Measurements from ENCODE around the gene TCFL5. TPM values are rescaled to one million over a fixed set of nuclear protein-coding genes. Genes with fewer than 3 reads are reported as not detected.

The TCFL5 gene
- total RNA-seq, 1 donor from 2014 or later = 11.0 TPM

DNA sequence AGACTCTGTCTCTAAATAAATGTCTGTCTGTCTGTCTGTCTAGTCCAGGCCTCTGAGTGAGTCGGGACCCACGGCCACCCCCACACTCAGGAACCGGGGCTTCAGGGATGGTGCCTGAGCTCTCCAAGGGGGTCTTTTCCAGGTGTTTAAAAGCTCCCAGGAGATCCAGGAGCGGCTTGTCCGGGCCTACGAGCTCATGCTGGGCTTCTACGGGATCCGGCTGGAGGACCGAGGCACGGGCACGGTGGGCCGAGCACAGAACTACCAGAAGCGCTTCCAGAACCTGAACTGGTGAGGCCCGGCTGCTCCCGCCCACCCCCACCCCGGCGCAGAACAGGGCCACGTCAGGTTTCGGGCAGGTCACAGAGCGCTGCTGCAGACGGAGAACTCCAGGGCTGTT, 50.3 kb downstream of the TCFL5 start:
- Histone ChIP-seq H3K4me3 (ENCODE audit: insufficient read depth, low read depth, low read length) (no peak overlapping the region), H3K36me3 (ENCODE audit: insufficient read depth, low read length) (peaks cover 7% of the 10 kb centered on the region), H3K79me2 (ENCODE audit: insufficient read depth, low read length) (peaks cover 19% of the 10 kb centered on the region), H3K9ac (ENCODE audit: low read length) (no peak overlapping the region), H3K4me1 (ENCODE audit: insufficient read depth, low read length) (peaks cover 14% of the 10 kb centered on the region), H4K20me1 (ENCODE audit: insufficient read depth, low read length) (peaks cover 50% of the 10 kb centered on the region), H3K27ac (ENCODE audit: low read depth, low read length) (no peak overlapping the region), H3K27me3 (ENCODE audit: insufficient read depth, low read length) (peaks cover 7% of the 10 kb centered on the region), H3K4me2 (ENCODE audit: low read length) (no peak overlapping the region), H2AFZ (ENCODE audit: low read depth, low read length) (no peak overlapping the region), H3K9me3 (ENCODE audit: insufficient read depth, low read depth, low read length) (no peaks in the 10 kb centered on the region)
- Mint-ChIP-seq H3K27ac (ENCODE audit: unreplicated experiment) (no peak overlapping the region), H3K9me3 (ENCODE audit: unreplicated experiment) (no peaks in the 10 kb centered on the region), H3K4me1 (ENCODE audit: low read depth, unreplicated experiment) (peaks cover 19% of the 10 kb centered on the region), H3K4me3 (ENCODE audit: unreplicated experiment) (no peak overlapping the region), H3K36me3 (ENCODE audit: low read depth, unreplicated experiment) (peaks cover 7% of the 10 kb centered on the region), H3K27me3 (ENCODE audit: low read depth, unreplicated experiment) (no peaks in the 10 kb centered on the region)
- TF ChIP-seq EZH2 (IDR thresholded peaks at IDR 0.05; ENCODE audit: insufficient read depth, low read length) = no peak
- TF ChIP-seq, protein P1, sequence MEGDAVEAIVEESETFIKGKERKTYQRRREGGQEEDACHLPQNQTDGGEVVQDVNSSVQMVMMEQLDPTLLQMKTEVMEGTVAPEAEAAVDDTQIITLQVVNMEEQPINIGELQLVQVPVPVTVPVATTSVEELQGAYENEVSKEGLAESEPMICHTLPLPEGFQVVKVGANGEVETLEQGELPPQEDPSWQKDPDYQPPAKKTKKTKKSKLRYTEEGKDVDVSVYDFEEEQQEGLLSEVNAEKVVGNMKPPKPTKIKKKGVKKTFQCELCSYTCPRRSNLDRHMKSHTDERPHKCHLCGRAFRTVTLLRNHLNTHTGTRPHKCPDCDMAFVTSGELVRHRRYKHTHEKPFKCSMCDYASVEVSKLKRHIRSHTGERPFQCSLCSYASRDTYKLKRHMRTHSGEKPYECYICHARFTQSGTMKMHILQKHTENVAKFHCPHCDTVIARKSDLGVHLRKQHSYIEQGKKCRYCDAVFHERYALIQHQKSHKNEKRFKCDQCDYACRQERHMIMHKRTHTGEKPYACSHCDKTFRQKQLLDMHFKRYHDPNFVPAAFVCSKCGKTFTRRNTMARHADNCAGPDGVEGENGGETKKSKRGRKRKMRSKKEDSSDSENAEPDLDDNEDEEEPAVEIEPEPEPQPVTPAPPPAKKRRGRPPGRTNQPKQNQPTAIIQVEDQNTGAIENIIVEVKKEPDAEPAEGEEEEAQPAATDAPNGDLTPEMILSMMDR (IDR thresholded peaks at IDR 0.05; ENCODE audit: insufficient read depth, low read depth, low read length) = no peak
- FAIRE-seq (no peak), DNase-seq (ENCODE audit: low read depth) (no peak)

DNA sequence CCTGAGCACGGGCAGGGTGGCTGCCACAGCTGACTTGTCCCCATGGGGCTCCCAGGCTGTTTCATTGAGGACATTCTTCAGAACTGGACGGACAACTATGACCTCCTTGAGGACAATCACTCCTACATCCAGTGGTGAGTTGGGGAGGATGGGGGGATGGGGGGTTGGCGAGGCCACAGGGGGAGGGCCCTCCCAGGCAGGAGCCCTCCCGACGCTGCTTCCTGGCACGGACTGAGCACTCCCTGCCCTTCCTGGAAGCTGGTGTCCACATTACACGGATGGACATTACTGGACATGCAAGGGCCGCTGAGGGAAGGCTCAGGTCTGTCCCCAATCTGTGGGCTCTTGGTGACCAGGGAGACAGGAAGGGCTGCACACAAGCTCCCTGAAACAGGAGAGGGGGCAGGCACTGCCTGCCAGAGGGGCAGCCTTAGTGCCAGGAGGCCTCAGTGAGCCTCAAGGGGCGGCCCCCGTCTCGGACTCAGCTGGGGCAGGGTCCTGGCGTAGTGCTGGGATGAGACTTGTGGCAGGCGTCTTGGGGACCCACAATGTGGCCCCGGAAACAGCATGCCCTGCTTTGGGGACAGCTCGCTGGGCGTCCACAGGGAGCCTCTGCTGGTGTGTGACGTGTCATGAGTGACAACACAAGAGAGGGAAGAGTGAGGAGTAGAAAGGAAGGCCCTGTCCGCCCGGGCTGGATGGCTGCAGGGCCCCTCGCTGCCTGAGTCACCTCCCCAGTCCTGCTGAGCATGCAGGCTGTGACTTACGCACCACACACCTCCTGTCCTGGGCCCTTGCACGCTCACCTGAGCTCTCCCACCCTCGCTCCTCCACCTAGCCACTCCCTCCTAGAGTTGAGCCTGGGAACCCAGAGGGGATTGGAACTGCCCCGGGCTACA, 51.8 kb downstream of the TCFL5 start:
- peaks cover 7% of the 10 kb centered on the region for H3K36me3 ChIP-seq (ENCODE audit: insufficient read depth, low read length)
- no peak overlapping the region for H2AFZ ChIP-seq (ENCODE audit: low read depth, low read length)
- Mint-ChIP-seq H3K27me3 (ENCODE audit: low read depth, unreplicated experiment) (no peaks in the 10 kb centered on the region), H3K4me1 (ENCODE audit: low read depth, unreplicated experiment) (peaks cover 10% of the 10 kb centered on the region), H3K27ac (ENCODE audit: unreplicated experiment) (no peak overlapping the region), H3K4me3 (ENCODE audit: unreplicated experiment) (no peak overlapping the region), H3K9me3 (ENCODE audit: unreplicated experiment) (no peaks in the 10 kb centered on the region), H3K36me3 (ENCODE audit: low read depth, unreplicated experiment) (peaks cover 8% of the 10 kb centered on the region)
- H3K79me2 ChIP-seq (ENCODE audit: insufficient read depth, low read length) = peaks cover 29% of the 10 kb centered on the region
- FAIRE-seq (no peak), DNase-seq (ENCODE audit: low read depth) (no peak)
- H3K9ac ChIP-seq (ENCODE audit: low read length) = no peak overlapping the region
- no peak overlapping the region for H3K4me2 ChIP-seq (ENCODE audit: low read length)
- no peaks in the 10 kb centered on the region for H3K27me3 ChIP-seq (ENCODE audit: insufficient read depth, low read length)
- no peak overlapping the region for H3K4me3 ChIP-seq (ENCODE audit: insufficient read depth, low read depth, low read length)
- peaks cover 59% of the 10 kb centered on the region for H4K20me1 ChIP-seq (ENCODE audit: insufficient read depth, low read length)
- H3K4me1 ChIP-seq (ENCODE audit: insufficient read depth, low read length) = peaks cover 9% of the 10 kb centered on the region
- H3K27ac ChIP-seq (ENCODE audit: low read depth, low read length) = no peak overlapping the region
- no peaks in the 10 kb centered on the region for H3K9me3 ChIP-seq (ENCODE audit: insufficient read depth, low read depth, low read length)
- TF ChIP-seq, protein P1 (IDR thresholded peaks at IDR 0.05; ENCODE audit: insufficient read depth, low read depth, low read length) = no peak
- no peak for TF ChIP-seq EZH2 (IDR thresholded peaks at IDR 0.05; ENCODE audit: insufficient read depth, low read length)
